ENCODE measurements around the gene AADAT.
"Not testable (repeated sequence)": the region's sequence is repeated elsewhere in the genome, so short reads cannot be mapped to it uniquely, and the experiment has no call there.

Gene AADAT

DNA sequence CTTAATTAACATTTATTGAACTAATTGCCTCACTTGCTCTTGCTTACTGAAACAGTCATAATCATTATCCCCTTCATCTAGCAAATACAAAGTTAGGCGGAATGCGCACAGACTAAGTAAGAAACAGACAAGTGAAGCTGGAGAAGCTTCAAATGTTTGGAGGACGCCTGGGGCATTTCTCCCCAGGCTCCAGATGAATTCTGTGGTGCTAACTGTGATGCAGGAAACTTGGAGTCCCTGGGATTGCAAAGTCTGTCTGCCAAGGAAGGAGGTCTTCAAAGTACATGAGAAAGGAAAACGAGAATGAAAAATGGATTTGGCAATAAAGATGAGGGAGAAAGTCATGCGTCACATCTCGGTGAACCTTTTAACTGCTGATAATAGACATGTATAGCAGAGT lies 40.0 kb downstream of the AADAT start:
- no peak for TF ChIP-seq Cebpa-rat (IDR thresholded peaks at IDR 0.05)
- Histone ChIP-seq H3K9me3 (replicated peaks in 1 of 11) (peaks cover 0 to 4% (median 0%) of the 10 kb centered on the region in 11 experiments; a peak in 1 of 22 replicates), H4K20me1 (0 out of 22 replicates have a peak, but pooled peaks cover 0 to 3% (median 0%) of the 10 kb centered on the region in 11 experiments), H3K9ac (no peak overlapping the region), H3K27me3 (no peaks in the 10 kb centered on the region), H3K36me3 (no peaks in the 10 kb centered on the region), H3K4me2 (no peak overlapping the region), H3K4me1 (no peaks in the 10 kb centered on the region), H3K27ac (no peak overlapping the region), H3K4me3 (no peak overlapping the region)

DNA sequence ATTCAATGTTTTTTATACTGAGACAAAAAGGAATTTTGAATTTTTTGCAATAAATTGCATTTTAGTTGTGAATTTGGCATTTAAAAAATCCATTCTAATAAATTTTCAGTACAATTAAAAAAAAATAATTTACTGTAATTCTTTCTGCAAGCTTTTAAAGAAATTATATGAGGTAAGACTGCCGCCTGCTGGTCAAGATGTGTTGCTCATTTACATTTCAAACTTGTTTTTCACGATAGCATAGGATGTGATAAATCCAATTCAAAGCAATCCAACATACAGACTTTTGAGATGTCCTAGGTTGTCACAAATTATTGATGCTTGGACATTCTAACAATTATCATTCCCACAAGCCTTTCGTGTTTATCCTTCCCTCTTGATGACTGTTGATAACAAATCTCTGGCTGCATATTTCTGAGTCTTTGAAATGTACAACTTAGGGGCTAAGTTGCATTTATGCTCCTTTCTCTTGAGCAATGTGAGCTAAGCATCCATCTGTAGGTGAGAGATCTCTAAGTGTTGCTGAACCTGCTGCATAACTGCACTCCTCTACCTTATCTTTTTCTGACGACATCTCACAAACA lies 41.9 kb downstream of the AADAT start:
- no peak for TF ChIP-seq Cebpa-rat (IDR thresholded peaks at IDR 0.05)
- Histone ChIP-seq H3K36me3 (no peaks in the 10 kb centered on the region), H3K4me3 (no peak overlapping the region), H3K4me2 (no peak overlapping the region), H3K27ac (no peak overlapping the region), H3K9ac (no peak overlapping the region), H3K9me3 (replicated peaks in 1 of 11) (peaks cover 0 to 4% (median 0%) of the 10 kb centered on the region in 11 experiments; a peak in 1 of 22 replicates), H4K20me1 (0 out of 22 replicates have a peak, but pooled peaks cover 0 to 3% (median 0%) of the 10 kb centered on the region in 11 experiments), H3K27me3 (no peaks in the 10 kb centered on the region), H3K4me1 (no peaks in the 10 kb centered on the region)

DNA sequence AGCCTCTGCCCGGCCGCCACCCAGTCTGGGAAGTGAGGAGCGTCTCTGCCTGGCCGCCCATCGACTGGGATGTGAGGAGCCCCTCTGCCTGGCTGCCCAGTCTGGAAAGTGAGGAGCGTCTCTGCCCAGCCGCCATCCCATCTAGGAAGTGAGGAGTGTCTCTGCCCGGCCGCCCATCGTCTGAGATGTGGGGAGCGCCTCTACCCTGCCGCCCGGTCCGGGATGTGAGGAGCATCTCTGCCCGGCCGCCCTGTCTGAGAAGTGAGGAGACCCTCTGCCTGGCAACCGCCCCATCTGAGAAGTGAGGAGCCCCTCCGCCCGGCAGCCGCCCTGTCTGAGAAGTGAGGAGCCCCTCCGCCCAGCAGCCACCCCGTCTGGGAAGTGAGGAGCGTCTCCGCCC lies 43.6 kb downstream of the AADAT start:
- H4K20me1 ChIP-seq; H3K27me3 ChIP-seq; H3K9ac ChIP-seq; H3K9me3 ChIP-seq (replicated peaks in 1 of 11); H3K4me1 ChIP-seq; H3K27ac ChIP-seq; H3K4me2 ChIP-seq; H3K36me3 ChIP-seq; H3K4me3 ChIP-seq: not testable (repeated sequence)

DNA sequence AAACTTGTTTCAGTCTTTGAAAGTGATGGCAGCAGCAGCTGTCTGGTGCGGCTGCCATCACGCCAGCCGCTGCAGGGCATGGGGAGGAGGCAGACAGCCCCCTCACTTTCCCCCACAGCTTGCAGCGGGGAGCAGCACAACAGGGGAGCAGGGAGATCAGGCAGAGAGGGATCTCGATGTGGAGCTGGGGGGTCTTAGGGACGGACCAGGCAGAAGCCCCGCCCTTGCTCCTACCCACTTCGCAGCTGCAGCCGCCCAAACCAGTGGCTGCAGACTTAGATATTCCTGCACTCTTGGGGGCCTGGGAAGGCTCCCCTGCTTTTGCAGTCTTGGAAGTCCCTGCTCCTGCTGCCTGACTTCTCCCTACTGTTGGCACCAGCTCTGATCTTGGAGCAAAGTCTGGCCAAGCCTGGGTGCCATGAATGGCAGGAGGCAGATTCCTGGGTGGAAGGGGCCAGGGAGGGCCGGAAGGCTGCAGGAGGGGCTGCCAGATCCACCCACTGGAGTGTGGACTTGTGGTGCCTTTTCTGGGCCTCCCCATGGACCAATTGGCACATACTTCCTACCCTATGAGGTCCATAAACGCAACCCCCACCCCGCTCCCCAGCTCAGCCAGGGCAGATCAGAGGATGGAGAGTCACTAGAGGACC lies 49.6 kb downstream of the AADAT start:
- Histone ChIP-seq H3K36me3 (no peaks in the 10 kb centered on the region), H3K9me3 (replicated peaks in 1 of 11) (no peaks in the 10 kb centered on the region), H3K4me3 (no peak overlapping the region), H3K4me1 (peaks cover 0 to 2% (median 0%) of the 10 kb centered on the region in 10 experiments; a peak in 3 of 20 replicates), H3K4me2 (no peak overlapping the region), H3K27ac (no peak overlapping the region), H3K27me3 (no peaks in the 10 kb centered on the region), H3K9ac (no peak overlapping the region), H4K20me1 (no peaks in the 10 kb centered on the region)
- no peak for TF ChIP-seq Cebpa-rat (IDR thresholded peaks at IDR 0.05)

DNA sequence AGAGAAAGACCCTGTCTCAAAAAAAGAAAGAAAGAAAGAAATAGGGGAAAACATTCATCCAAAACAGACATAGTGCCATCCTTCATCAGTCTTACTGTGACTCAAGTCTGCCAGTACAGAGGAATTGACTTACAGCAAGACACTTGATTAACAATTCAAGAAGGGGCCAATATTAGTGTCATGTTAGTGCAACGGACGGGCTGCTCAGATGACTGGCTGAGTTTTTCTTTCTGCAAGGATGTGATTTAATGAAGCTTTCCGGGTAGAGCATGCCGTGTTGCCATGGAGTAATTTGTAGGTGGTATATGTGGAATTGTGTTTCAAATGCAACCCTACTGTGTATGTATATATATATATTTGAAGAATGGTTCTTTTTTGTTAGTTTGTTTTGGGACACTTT lies 51.0 kb downstream of the AADAT start:
- TF ChIP-seq Cebpa-rat (IDR thresholded peaks at IDR 0.05): no peak

DNA sequence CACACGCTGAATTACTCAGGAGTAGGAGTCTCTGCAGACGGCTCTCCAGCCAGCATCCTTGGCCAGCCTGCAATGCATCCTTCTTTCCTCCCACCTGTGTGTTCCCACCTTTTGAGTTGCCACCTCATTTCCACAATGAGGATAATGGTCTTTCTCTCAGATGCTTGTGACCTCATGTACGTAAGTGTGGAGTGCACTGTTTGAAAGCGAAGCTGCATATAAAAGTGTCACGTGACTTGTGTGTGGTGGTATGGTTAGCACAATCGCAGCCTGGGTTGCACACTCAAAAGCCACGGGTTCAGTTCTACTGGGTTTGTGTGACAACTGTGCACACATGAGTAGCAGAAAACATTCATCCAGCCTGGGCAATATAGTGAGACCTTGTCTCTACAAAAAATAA lies 51.5 kb downstream of the AADAT start:
- no peaks in the 10 kb centered on the region for H3K27me3 ChIP-seq
- H3K4me1 ChIP-seq: peaks cover 0 to 13% (median 0%) of the 10 kb centered on the region in 10 experiments; a peak in 3 of 20 replicates
- no peak overlapping the region for H3K4me2 ChIP-seq
- no peaks in the 10 kb centered on the region for H3K9me3 ChIP-seq (replicated peaks in 1 of 11)
- no peak overlapping the region for H3K4me3 ChIP-seq
- no peak overlapping the region for H3K27ac ChIP-seq
- TF ChIP-seq Cebpa-rat (IDR thresholded peaks at IDR 0.05): no peak
- no peaks in the 10 kb centered on the region for H4K20me1 ChIP-seq
- no peaks in the 10 kb centered on the region for H3K36me3 ChIP-seq
- no peak overlapping the region for H3K9ac ChIP-seq

More for the DNA sequence above, 51.0 kb downstream of the AADAT start:
- H3K4me1 ChIP-seq: peaks cover 0 to 13% (median 0%) of the 10 kb centered on the region in 10 experiments; a peak in 3 of 20 replicates
- no peaks in the 10 kb centered on the region for H4K20me1 ChIP-seq
- no peak overlapping the region for H3K27ac ChIP-seq
- no peaks in the 10 kb centered on the region for H3K36me3 ChIP-seq
- no peak overlapping the region for H3K9ac ChIP-seq
- no peaks in the 10 kb centered on the region for H3K9me3 ChIP-seq (replicated peaks in 1 of 11)
- no peaks in the 10 kb centered on the region for H3K27me3 ChIP-seq
- H3K4me2 ChIP-seq: no peak overlapping the region
- no peak overlapping the region for H3K4me3 ChIP-seq

DNA sequence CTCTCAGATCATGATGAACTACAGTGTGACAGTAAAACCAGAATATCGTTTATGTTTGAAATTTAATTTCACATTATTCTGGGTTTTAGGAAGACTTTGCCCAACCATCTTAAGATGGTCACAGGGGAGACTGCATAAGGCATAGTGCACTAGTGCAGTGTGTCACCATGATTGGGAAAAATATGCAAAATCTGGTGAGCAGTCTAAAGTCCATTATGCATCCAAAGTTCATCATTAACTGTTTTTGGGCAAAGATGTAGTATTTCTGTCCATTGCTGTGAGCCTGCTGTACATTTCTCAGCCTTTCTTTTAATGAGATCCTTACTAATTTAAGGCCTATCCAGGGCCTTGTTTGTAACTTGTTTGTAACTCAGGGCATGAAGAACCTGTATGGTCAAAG lies 52.3 kb downstream of the AADAT start:
- H3K9ac ChIP-seq: no peak overlapping the region
- no peak overlapping the region for H3K4me3 ChIP-seq
- no peaks in the 10 kb centered on the region for H4K20me1 ChIP-seq
- no peaks in the 10 kb centered on the region for H3K9me3 ChIP-seq (replicated peaks in 1 of 11)
- H3K4me2 ChIP-seq: no peak overlapping the region
- no peaks in the 10 kb centered on the region for H3K27me3 ChIP-seq
- H3K36me3 ChIP-seq: no peaks in the 10 kb centered on the region
- peaks cover 0 to 13% (median 0%) of the 10 kb centered on the region in 10 experiments; a peak in 3 of 20 replicates for H3K4me1 ChIP-seq
- no peak overlapping the region for H3K27ac ChIP-seq
- TF ChIP-seq Cebpa-rat (IDR thresholded peaks at IDR 0.05): no peak

DNA sequence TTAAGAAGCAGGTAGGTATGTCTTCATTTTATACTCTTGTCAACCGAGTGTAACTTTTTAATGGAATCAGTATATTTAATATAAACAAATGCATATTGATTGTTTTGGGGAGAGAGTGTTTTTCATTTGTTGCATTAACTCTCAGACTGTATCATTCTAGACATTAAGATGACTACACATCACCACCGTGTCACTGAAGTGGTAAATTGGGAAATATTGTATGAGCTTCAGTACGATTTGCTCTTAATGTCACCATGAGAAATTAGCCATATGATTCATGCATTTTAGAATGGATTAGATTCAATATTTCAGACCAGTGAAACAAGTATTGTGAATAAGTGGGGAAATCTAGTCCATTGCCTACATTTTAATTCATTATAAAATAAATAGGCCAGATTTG lies 53.9 kb downstream of the AADAT start:
- H3K27ac ChIP-seq: no peak overlapping the region
- peaks cover 0 to 23% (median 0%) of the 10 kb centered on the region in 10 experiments; a peak in 4 of 20 replicates for H3K4me1 ChIP-seq
- no peaks in the 10 kb centered on the region for H3K9me3 ChIP-seq (replicated peaks in 1 of 11)
- H4K20me1 ChIP-seq: no peaks in the 10 kb centered on the region
- no peaks in the 10 kb centered on the region for H3K27me3 ChIP-seq
- H3K36me3 ChIP-seq: no peaks in the 10 kb centered on the region
- H3K9ac ChIP-seq: no peak overlapping the region
- TF ChIP-seq Cebpa-rat (IDR thresholded peaks at IDR 0.05): no peak
- no peak overlapping the region for H3K4me3 ChIP-seq
- H3K4me2 ChIP-seq: no peak overlapping the region

DNA sequence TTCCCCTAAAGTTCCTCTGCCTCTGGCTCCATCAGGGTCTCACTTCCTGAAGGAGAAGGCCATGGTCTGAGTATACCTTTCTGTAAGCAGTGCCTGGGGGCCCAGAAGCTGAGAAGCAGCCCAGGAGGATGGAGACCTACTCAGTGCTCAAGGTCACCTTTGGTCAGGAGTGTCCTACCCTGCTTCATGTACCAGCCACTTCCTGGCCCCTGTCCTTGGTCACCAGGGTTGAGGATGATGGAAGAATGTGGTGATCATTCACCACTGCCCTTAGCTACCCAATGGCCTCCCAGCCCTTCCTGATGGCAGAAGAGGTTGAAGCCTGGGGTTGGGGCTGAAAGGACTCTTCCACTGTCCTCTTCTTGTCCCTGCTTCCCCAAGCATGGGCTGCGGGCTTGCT lies 54.5 kb downstream of the AADAT start:
- TF ChIP-seq Cebpa-rat (IDR thresholded peaks at IDR 0.05): no peak

DNA sequence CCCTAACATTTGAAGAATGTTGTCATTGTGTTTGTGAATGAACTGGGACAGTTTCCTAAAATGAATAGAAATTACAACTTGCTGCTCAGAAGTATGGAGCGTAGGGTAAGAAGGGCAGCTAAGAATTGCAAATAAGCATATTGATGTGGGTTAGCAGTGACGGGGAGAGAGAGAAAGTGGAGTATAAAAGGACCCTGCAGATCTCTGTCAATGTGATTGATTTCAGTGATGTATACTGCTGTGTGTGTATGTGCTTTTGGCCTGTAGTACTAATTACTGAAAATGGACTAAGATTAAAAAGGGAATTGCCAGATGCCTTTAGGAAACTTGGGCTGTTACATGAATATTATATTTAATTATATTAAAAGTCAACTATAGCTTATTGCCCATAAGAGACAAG lies 55.8 kb downstream of the AADAT start:
- Histone ChIP-seq H3K9ac (no peak overlapping the region), H3K27me3 (no peaks in the 10 kb centered on the region), H3K27ac (no peak overlapping the region), H3K9me3 (replicated peaks in 1 of 11) (no peaks in the 10 kb centered on the region), H3K4me1 (peaks cover 0 to 35% (median 0%) of the 10 kb centered on the region in 10 experiments; a peak in 4 of 20 replicates), H4K20me1 (no peaks in the 10 kb centered on the region), H3K4me2 (peak overlapping the region in 1 of 11 experiments; percentile 42; a peak in 2 of 22 replicates), H3K36me3 (no peaks in the 10 kb centered on the region), H3K4me3 (no peak overlapping the region)
- no peak for TF ChIP-seq Cebpa-rat (IDR thresholded peaks at IDR 0.05)

More for the DNA sequence above, 54.5 kb downstream of the AADAT start:
- Histone ChIP-seq H3K4me1 (peaks cover 0 to 30% (median 0%) of the 10 kb centered on the region in 10 experiments; a peak in 4 of 20 replicates), H3K9me3 (replicated peaks in 1 of 11) (no peaks in the 10 kb centered on the region), H3K27me3 (no peaks in the 10 kb centered on the region), H3K4me2 (peak overlapping the region in 2 of 11 experiments; percentile 6 to 42; a peak in 4 of 22 replicates), H3K36me3 (no peaks in the 10 kb centered on the region), H4K20me1 (no peaks in the 10 kb centered on the region), H3K27ac (no peak overlapping the region), H3K9ac (no peak overlapping the region), H3K4me3 (no peak overlapping the region)
